ENCODE measurements around the gene MFAP3L. TPM values are rescaled to one million over a fixed set of nuclear protein-coding genes. Genes with fewer than 3 reads are reported as not detected.

MFAP3L gene
- polyA plus RNA-seq, 1 donor from 2014 or later, result 4.0 TPM

GRCh38 chr4:170038232-170038631 is 12.0 kb upstream of the MFAP3L start:
- H3F3A ChIP-seq (ENCODE audit: insufficient read depth, low read length, poor library complexity, severe bottlenecking), result no peaks in the 10 kb centered on the region
- H3K79me2 ChIP-seq (replicated peaks; ENCODE audit: insufficient read depth, low read length), result no peaks in the 10 kb centered on the region
- no peak overlapping the region for H3K27ac ChIP-seq (ENCODE audit: low read length)
- TF ChIP-seq CTCF (IDR thresholded peaks at IDR 0.05; ENCODE audit: poor library complexity, severe bottlenecking) (no peak), REST (IDR thresholded peaks at IDR 0.05; ENCODE audit: borderline replicate concordance) (no peak), EZH2 (IDR thresholded peaks at IDR 0.05; ENCODE audit: borderline replicate concordance, insufficient read depth, low read length, poor library complexity, severe bottlenecking) (no peak), POLR2AphosphoS5 (IDR thresholded peaks at IDR 0.05) (no peak), EP300 (conservative IDR thresholded peaks at IDR 0.05; ENCODE audit: poor library complexity, severe bottlenecking) (no peak), TAF1 (IDR thresholded peaks at IDR 0.05; ENCODE audit: low read depth) (no peak), SMC3 (conservative IDR thresholded peaks at IDR 0.05; ENCODE audit: poor library complexity) (no peak), RAD21 (conservative IDR thresholded peaks at IDR 0.05) (no peak), MXI1 (conservative IDR thresholded peaks at IDR 0.05; ENCODE audit: poor library complexity, severe bottlenecking) (no peak)
- no peak overlapping the region for H3K4me3 ChIP-seq (ENCODE audit: low read length)
- no peak overlapping the region for H3K4me2 ChIP-seq (ENCODE audit: low read length)
- H4K20me1 ChIP-seq (ENCODE audit: insufficient read depth), result no peaks in the 10 kb centered on the region
- no peak overlapping the region for H2AFZ ChIP-seq (ENCODE audit: low read depth, low read length)
- H3K27me3 ChIP-seq (ENCODE audit: insufficient read depth, low read depth, low read length), result no peaks in the 10 kb centered on the region
- no peaks in the 10 kb centered on the region for H3K9me2 ChIP-seq (ENCODE audit: insufficient read depth, low read length)
- H3K9ac ChIP-seq (ENCODE audit: low read length), result no peak overlapping the region
- H3K9me3 ChIP-seq (ENCODE audit: low read length), result no peaks in the 10 kb centered on the region
- H3K36me3 ChIP-seq (ENCODE audit: insufficient read depth, low read length), result no peaks in the 10 kb centered on the region

GRCh38 chr4:170037481-170037880 is 11.3 kb upstream of the MFAP3L start:
- Histone ChIP-seq H3K4me2 (ENCODE audit: low read length) (no peak overlapping the region), H3K9me2 (ENCODE audit: insufficient read depth, low read length) (no peaks in the 10 kb centered on the region), H3K27ac (ENCODE audit: low read length) (no peak overlapping the region), H3K9ac (ENCODE audit: low read length) (no peak overlapping the region), H3K79me2 (replicated peaks; ENCODE audit: insufficient read depth, low read length) (no peaks in the 10 kb centered on the region), H2AFZ (ENCODE audit: low read depth, low read length) (no peak overlapping the region), H3K4me3 (ENCODE audit: low read length) (no peak overlapping the region), H3F3A (ENCODE audit: insufficient read depth, low read length, poor library complexity, severe bottlenecking) (no peaks in the 10 kb centered on the region), H3K36me3 (ENCODE audit: insufficient read depth, low read length) (no peaks in the 10 kb centered on the region), H3K9me3 (ENCODE audit: low read length) (no peaks in the 10 kb centered on the region), H4K20me1 (ENCODE audit: insufficient read depth) (no peaks in the 10 kb centered on the region), H3K27me3 (ENCODE audit: insufficient read depth, low read depth, low read length) (no peaks in the 10 kb centered on the region)
- TF ChIP-seq CTCF (IDR thresholded peaks at IDR 0.05; ENCODE audit: poor library complexity, severe bottlenecking), result no peak
- TF ChIP-seq MXI1 (conservative IDR thresholded peaks at IDR 0.05; ENCODE audit: poor library complexity, severe bottlenecking), result no peak
- no peak for TF ChIP-seq POLR2AphosphoS5 (IDR thresholded peaks at IDR 0.05)
- no peak for TF ChIP-seq TAF1 (IDR thresholded peaks at IDR 0.05; ENCODE audit: low read depth)
- TF ChIP-seq SMC3 (conservative IDR thresholded peaks at IDR 0.05; ENCODE audit: poor library complexity), result no peak
- TF ChIP-seq REST (IDR thresholded peaks at IDR 0.05; ENCODE audit: borderline replicate concordance), result no peak
- no peak for TF ChIP-seq EZH2 (IDR thresholded peaks at IDR 0.05; ENCODE audit: borderline replicate concordance, insufficient read depth, low read length, poor library complexity, severe bottlenecking)
- TF ChIP-seq RAD21 (conservative IDR thresholded peaks at IDR 0.05), result no peak
- no peak for TF ChIP-seq EP300 (conservative IDR thresholded peaks at IDR 0.05; ENCODE audit: poor library complexity, severe bottlenecking)

All from neural cell (in vitro differentiated cells).